ENCODE results near the gene CTU2.

DNA sequence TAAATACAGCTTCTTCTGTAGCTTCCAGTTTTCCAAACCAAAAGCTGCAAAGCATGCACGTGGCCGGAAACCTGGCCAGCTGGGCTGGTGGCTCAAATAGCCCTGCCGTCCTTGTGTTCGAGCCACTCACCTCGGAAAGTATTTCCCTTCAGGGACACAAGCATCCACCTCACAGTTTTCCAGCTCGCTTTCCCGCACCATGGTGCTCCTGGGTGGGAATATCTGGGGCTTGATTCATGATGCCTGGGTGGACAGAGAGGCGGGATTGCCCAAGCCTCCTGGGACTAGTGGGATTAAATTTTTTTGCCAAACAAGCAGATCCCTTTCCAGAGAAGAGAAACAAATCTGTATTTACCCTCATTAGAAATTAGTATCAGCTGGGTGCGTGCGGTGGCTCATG is 36.3 kb upstream of the CTU2 start:
- no peak for TF ChIP-seq TCF7L2 (IDR thresholded peaks at IDR 0.05; ENCODE audit: low read depth, low read length)
- TF ChIP-seq, protein P1, sequence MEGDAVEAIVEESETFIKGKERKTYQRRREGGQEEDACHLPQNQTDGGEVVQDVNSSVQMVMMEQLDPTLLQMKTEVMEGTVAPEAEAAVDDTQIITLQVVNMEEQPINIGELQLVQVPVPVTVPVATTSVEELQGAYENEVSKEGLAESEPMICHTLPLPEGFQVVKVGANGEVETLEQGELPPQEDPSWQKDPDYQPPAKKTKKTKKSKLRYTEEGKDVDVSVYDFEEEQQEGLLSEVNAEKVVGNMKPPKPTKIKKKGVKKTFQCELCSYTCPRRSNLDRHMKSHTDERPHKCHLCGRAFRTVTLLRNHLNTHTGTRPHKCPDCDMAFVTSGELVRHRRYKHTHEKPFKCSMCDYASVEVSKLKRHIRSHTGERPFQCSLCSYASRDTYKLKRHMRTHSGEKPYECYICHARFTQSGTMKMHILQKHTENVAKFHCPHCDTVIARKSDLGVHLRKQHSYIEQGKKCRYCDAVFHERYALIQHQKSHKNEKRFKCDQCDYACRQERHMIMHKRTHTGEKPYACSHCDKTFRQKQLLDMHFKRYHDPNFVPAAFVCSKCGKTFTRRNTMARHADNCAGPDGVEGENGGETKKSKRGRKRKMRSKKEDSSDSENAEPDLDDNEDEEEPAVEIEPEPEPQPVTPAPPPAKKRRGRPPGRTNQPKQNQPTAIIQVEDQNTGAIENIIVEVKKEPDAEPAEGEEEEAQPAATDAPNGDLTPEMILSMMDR (IDR thresholded peaks at IDR 0.05), result no peak
